Parathyroid adenoma (tissue), 2 donors: ENCODE data around the gene MCM10.

Experiments used
- H2AFZ ChIP-seq: fragments of 300-600 bp; sonication (generic); one replicate; pipeline ENCODE4 v1.7.0; 2017; ENCODE audit warnings: antibody characterized with exemption, mild to moderate bottlenecking
- H3K27ac ChIP-seq: fragments of 300-600 bp; sonication (generic); one replicate; pipeline ENCODE4 v1.7.0; 2017
- H3K27me3 ChIP-seq: fragments of 300-600 bp; sonication (generic); one replicate; pipeline ENCODE4 v1.7.0; 2017; ENCODE audit warnings: low read length; ENCODE audit not compliant: control insufficient read depth, insufficient read depth
- H3K36me3 ChIP-seq: fragments of 300-600 bp; sonication (generic); one replicate; pipeline ENCODE4 v1.7.0; 2017; ENCODE audit warnings: low read length; ENCODE audit not compliant: control insufficient read depth, insufficient read depth
- H3K4me1 ChIP-seq: fragments of 300-600 bp; sonication (generic); one replicate; pipeline ENCODE4 v1.7.0; 2017; ENCODE audit warnings: control low read depth
- H3K4me2 ChIP-seq: fragments of 300-600 bp; sonication (generic); one replicate; pipeline ENCODE4 v1.7.0; 2017; ENCODE audit warnings: low read length
- H3K4me3 ChIP-seq: fragments of 300-600 bp; sonication (generic); one replicate; pipeline ENCODE4 v1.7.0; 2017; ENCODE audit warnings: low read depth, low read length
- H3K79me2 ChIP-seq: fragments of 300-600 bp; sonication (generic); one replicate; pipeline ENCODE4 v1.7.0; 2017; ENCODE audit warnings: control low read depth
- H3K9ac ChIP-seq: fragments of 300-600 bp; sonication (generic); one replicate; pipeline ENCODE4 v1.7.0; 2017; ENCODE audit warnings: mild to moderate bottlenecking
- H3K9me3 ChIP-seq: fragments of 300-600 bp; sonication (generic); one replicate; pipeline ENCODE4 v1.7.0; 2017; ENCODE audit warnings: low read length; ENCODE audit not compliant: control insufficient read depth
- TF ChIP-seq, protein P1 (sequence below): fragments of 300-600 bp; sonication (generic); IDR thresholded peaks from one replicate; pipeline ENCODE4 v1.7.0; 2017; ENCODE audit warnings: antibody characterized with exemption, mild to moderate bottlenecking
- donor health status: primary hyperparathyroidism.

Gene MCM10

DNA sequence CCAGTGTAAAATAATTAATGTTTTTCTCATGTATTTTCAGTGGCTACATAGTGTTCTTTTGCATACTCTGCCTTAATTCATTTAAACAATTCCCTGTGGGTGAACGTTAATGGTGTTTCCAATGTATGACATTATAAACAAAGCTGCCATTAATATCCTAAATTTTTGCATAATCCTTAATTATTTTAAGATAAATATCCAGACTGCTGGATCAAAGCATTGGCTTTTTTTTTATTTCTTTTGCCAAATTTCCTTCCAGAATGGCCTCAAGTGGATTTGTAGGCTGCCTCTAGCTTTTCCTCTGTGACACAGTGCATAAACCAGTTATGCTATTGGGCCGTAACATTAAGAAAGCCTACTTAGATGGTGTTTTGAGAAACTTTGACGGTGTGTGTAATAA, 29.5 kb downstream of the MCM10 start:
- no peak overlapping the region for H3K27ac ChIP-seq
- H3K27me3 ChIP-seq = no peaks in the 10 kb centered on the region
- H3K9me3 ChIP-seq = no peaks in the 10 kb centered on the region
- no peak overlapping the region for H2AFZ ChIP-seq
- TF ChIP-seq, protein P1, sequence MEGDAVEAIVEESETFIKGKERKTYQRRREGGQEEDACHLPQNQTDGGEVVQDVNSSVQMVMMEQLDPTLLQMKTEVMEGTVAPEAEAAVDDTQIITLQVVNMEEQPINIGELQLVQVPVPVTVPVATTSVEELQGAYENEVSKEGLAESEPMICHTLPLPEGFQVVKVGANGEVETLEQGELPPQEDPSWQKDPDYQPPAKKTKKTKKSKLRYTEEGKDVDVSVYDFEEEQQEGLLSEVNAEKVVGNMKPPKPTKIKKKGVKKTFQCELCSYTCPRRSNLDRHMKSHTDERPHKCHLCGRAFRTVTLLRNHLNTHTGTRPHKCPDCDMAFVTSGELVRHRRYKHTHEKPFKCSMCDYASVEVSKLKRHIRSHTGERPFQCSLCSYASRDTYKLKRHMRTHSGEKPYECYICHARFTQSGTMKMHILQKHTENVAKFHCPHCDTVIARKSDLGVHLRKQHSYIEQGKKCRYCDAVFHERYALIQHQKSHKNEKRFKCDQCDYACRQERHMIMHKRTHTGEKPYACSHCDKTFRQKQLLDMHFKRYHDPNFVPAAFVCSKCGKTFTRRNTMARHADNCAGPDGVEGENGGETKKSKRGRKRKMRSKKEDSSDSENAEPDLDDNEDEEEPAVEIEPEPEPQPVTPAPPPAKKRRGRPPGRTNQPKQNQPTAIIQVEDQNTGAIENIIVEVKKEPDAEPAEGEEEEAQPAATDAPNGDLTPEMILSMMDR = no peak
- H3K79me2 ChIP-seq = no peaks in the 10 kb centered on the region
- no peak overlapping the region for H3K4me2 ChIP-seq
- H3K9ac ChIP-seq = no peak overlapping the region
- no peak overlapping the region for H3K4me3 ChIP-seq
- H3K36me3 ChIP-seq = no peaks in the 10 kb centered on the region
- H3K4me1 ChIP-seq = no peaks in the 10 kb centered on the region

DNA sequence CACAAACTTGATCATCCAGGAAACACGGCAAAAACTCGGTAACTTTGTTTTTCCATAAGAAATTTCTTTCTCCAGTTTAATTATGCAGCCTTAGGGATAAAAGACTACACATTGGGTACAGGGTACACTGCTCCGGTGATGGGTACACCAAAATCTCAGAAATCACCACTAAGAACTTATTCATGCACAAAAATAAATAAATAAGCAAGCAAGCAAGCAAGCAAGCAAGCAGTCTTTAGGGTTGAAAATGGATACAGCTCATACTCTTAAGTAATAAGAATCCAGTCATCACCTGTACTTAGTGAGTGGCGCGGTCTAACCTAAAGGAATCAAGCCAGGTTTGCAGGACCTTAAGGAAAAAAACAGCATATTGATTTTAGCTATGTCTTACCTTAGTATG, 30.0 kb downstream of the MCM10 start:
- H3K9me3 ChIP-seq = no peaks in the 10 kb centered on the region
- no peak overlapping the region for H3K9ac ChIP-seq
- H3K36me3 ChIP-seq = no peaks in the 10 kb centered on the region
- no peak overlapping the region for H2AFZ ChIP-seq
- TF ChIP-seq, protein P1 = no peak
- no peaks in the 10 kb centered on the region for H3K4me1 ChIP-seq
- H3K4me2 ChIP-seq = no peak overlapping the region
- H3K27me3 ChIP-seq = no peaks in the 10 kb centered on the region
- H3K27ac ChIP-seq = no peak overlapping the region
- no peaks in the 10 kb centered on the region for H3K79me2 ChIP-seq
- H3K4me3 ChIP-seq = no peak overlapping the region

DNA sequence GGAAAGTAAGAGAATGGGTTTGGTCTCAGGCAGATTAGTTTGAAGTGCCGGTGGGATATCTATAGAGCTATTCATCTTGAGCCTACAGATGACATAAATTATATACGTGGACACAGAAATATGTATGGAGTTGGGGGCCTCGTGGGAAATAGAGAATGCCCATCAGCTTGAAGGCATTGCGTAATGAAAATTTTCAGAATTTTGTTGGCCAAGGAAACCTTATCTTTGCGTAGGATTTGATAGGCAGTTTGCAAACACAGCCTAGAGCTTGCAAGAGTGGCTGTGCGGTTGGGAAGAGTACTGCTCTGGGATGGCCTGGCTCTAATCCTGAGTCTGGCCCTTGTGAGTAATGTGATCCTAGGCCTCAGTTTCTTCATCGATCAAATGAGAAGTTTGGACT, 32.3 kb downstream of the MCM10 start:
- no peak overlapping the region for H3K9ac ChIP-seq
- H2AFZ ChIP-seq = no peak overlapping the region
- H3K4me2 ChIP-seq = no peak overlapping the region
- no peaks in the 10 kb centered on the region for H3K79me2 ChIP-seq
- no peaks in the 10 kb centered on the region for H3K27me3 ChIP-seq
- no peak overlapping the region for H3K27ac ChIP-seq
- H3K36me3 ChIP-seq = no peaks in the 10 kb centered on the region
- no peak overlapping the region for H3K4me3 ChIP-seq
- no peaks in the 10 kb centered on the region for H3K9me3 ChIP-seq
- TF ChIP-seq, protein P1 = no peak
- H3K4me1 ChIP-seq = no peaks in the 10 kb centered on the region

DNA sequence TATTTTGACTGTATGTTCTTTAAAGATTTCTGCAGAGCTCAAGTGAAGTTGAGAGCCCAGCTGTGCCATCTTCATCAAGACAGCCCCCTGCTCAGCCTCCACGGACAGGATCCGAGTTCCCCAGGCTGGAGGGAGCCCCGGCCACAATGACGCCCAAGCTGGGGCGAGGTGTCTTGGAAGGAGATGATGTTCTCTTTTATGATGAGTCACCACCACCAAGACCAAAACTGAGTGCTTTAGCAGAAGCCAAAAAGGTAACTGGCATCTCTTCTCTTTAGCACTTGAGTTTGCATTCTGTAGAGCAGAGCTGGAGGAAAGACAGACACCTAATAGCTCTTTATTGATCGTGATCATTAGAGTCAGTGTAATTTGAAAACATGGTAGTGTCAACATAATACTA, 33.7 kb downstream of the MCM10 start:
- Histone ChIP-seq H3K9ac (no peak overlapping the region), H3K27ac (no peak overlapping the region), H3K27me3 (no peaks in the 10 kb centered on the region), H3K4me3 (no peak overlapping the region), H3K36me3 (no peaks in the 10 kb centered on the region), H3K79me2 (no peaks in the 10 kb centered on the region), H3K4me1 (no peaks in the 10 kb centered on the region), H2AFZ (no peak overlapping the region), H3K9me3 (no peaks in the 10 kb centered on the region), H3K4me2 (no peak overlapping the region)
- TF ChIP-seq, protein P1 = no peak

DNA sequence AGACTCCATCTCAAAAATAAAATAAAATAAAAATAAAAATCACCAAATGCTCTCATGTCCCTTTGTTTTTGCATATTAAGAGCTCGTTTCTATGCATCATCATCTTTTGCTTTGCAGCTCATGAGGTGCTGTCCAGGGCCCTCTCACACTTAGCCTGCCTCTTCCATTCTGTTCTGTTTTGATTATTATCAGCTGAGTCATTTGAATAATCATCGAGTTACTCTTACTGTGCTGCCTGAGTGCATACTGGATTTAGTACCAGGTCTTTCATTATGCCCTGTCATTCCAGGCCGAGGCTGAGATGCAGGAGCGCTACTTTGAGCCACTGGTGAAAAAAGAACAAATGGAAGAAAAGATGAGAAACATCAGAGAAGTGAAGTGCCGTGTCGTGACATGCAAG, 39.8 kb downstream of the MCM10 start:
- no peaks in the 10 kb centered on the region for H3K36me3 ChIP-seq
- H3K27me3 ChIP-seq = no peaks in the 10 kb centered on the region

More for the DNA sequence above, 39.8 kb downstream of the MCM10 start:
- Histone ChIP-seq H3K9ac (no peak overlapping the region), H3K4me3 (no peak overlapping the region), H2AFZ (no peak overlapping the region), H3K9me3 (no peaks in the 10 kb centered on the region), H3K79me2 (no peaks in the 10 kb centered on the region), H3K4me1 (no peaks in the 10 kb centered on the region), H3K4me2 (no peak overlapping the region), H3K27ac (no peak overlapping the region)
- TF ChIP-seq, protein P1 = no peak
